Kidney capillary endothelial cell (primary cell): ENCODE results near the gene ACSL3.
A peak's percentile ranks its signal among the peaks of the same experiment; 100 is the strongest.

ENCODE experiments used
- DNase-seq: peaks from one replicate; pipeline ENCODE4 v3.0.0-alpha.2; 2018; ENCODE audit warnings: low spot score

The ACSL3 gene

GRCh38 chr2:222942977-222943376, 82.1 kb downstream of the ACSL3 start:
- DNase-seq, result no peak

GRCh38 chr2:222943820-222944219, 83.0 kb downstream of the ACSL3 start:
- no peak for DNase-seq

- DNase-seq, result no peak
Measured at GRCh38 chr2:222944552-222944951, 83.7 kb downstream of the ACSL3 start.

GRCh38 chr2:222944971-222945740, 84.3 kb downstream of the ACSL3 start:
- DNase-seq, result no peak

- no peak for DNase-seq
Measured at GRCh38 chr2:222945887-222946286, 85.1 kb downstream of the ACSL3 start.

- DNase-seq, result no peak
Measured at GRCh38 chr2:222946700-222947287, 86.0 kb downstream of the ACSL3 start.

- no peak for DNase-seq
Measured at GRCh38 chr2:222949073-222949472, 88.2 kb downstream of the ACSL3 start.

GRCh38 chr2:222949690-222950323, 89.0 kb downstream of the ACSL3 start:
- DNase-seq, result no peak

- peak; percentile 60 for DNase-seq
Measured at GRCh38 chr2:222950638-222951285, 89.9 kb downstream of the ACSL3 start.

- no peak for DNase-seq
Measured at GRCh38 chr2:222952204-222952603, 91.4 kb downstream of the ACSL3 start.

- DNase-seq, result no peak
Measured at GRCh38 chr2:222955008-222955407, 94.2 kb downstream of the ACSL3 start.

- no peak for DNase-seq
Measured at GRCh38 chr2:222959358-222959757, 98.5 kb downstream of the ACSL3 start.

GRCh38 chr2:222960126-222960525, 99.3 kb downstream of the ACSL3 start:
- DNase-seq, result no peak

GRCh38 chr2:222963641-222964040, 102.8 kb downstream of the ACSL3 start:
- no peak for DNase-seq

- DNase-seq, result no peak
Measured at GRCh38 chr2:222964376-222965031, 103.7 kb downstream of the ACSL3 start.

GRCh38 chr2:222965555-222965954, 104.7 kb downstream of the ACSL3 start:
- DNase-seq, result no peak

GRCh38 chr2:222968550-222969155, 107.8 kb downstream of the ACSL3 start:
- no peak for DNase-seq

GRCh38 chr2:222969491-222969890, 108.7 kb downstream of the ACSL3 start:
- no peak for DNase-seq

GRCh38 chr2:222972420-222972819, 111.6 kb downstream of the ACSL3 start:
- no peak for DNase-seq

GRCh38 chr2:222973237-222973636, 112.4 kb downstream of the ACSL3 start:
- DNase-seq, result no peak

- DNase-seq, result no peak
Measured at GRCh38 chr2:222973733-222974132, 112.9 kb downstream of the ACSL3 start.

- no peak for DNase-seq
Measured at GRCh38 chr2:222976521-222977061, 115.8 kb downstream of the ACSL3 start.
